H1 (cell line): ENCODE results near the gene COL5A3. TPM values are rescaled to one million over a fixed set of nuclear protein-coding genes. Genes with fewer than 3 reads are reported as not detected.

Experiments
- BACH1 ChIP-seq: IDR thresholded peaks from 2 replicates; pipeline ENCODE4 v1.6.1; 2012; ENCODE audit warnings: low read length, improper control_type of control experiment
- CHD2 ChIP-seq: IDR thresholded peaks from 2 replicates; pipeline ENCODE4 v1.6.1; 2012; ENCODE audit warnings: low read length, improper control_type of control experiment
- HDAC6 ChIP-seq: IDR thresholded peaks from one replicate; pipeline ENCODE4 v1.7.1; 2012; ENCODE audit warnings: low read depth, mild to moderate bottlenecking, inconsistent platforms, low read length, moderate library complexity
- MAFK ChIP-seq: IDR thresholded peaks from 2 replicates; pipeline ENCODE4 v1.6.1; 2012; ENCODE audit warnings: low read depth, mild to moderate bottlenecking, improper control_type of control experiment, low read length
- NANOG ChIP-seq: IDR thresholded peaks from 2 replicates; pipeline ENCODE4 v1.6.1; 2011; ENCODE audit warnings: low read length, low read depth, mild to moderate bottlenecking, inconsistent platforms; ENCODE audit not compliant: insufficient read depth, poor library complexity, severe bottlenecking
- RFX5 ChIP-seq: IDR thresholded peaks from 2 replicates; pipeline ENCODE4 v1.6.1; 2011; ENCODE audit warnings: low read depth, low read length, improper control_type of control experiment, borderline replicate concordance
- polyA plus RNA-seq, 7 experiments: library from polyadenylated mRNA; depleted of rRNA in 3 of 7; stranded (reverse) in 5 of 7; unstranded in 2 of 7; fragments of >200 nt in 5 of 7; fragments of 200-250 nt in 2 of 7; gene quantifications; 1 replicate in 5 of 7; 2 replicates in 1 of 7; 4 replicates in 1 of 7; pipeline versions ENCODE4 v1.2.1 to v1.2.3, GENCODE V29; 2011 to 2013; ENCODE audit warnings: missing spikeins in 2 of 7, mixed read lengths in 2 of 7
- total RNA-seq: library from RNA; stranded (reverse); fragmentation: NEBNext Ultra II Directional; extraction: Animal tissue kit (Norgen Biotek cat#: 25700); gene quantifications from 2 replicates; pipeline ENCODE4 v1.2.1, GENCODE V29; 2021

Gene COL5A3
- total and polyA plus RNA-seq, 2 of the 8 experiments (the other 6 are each of a cell fraction or from before 2014, with no cell fraction given), result 0.67 to 0.74 TPM

DNA sequence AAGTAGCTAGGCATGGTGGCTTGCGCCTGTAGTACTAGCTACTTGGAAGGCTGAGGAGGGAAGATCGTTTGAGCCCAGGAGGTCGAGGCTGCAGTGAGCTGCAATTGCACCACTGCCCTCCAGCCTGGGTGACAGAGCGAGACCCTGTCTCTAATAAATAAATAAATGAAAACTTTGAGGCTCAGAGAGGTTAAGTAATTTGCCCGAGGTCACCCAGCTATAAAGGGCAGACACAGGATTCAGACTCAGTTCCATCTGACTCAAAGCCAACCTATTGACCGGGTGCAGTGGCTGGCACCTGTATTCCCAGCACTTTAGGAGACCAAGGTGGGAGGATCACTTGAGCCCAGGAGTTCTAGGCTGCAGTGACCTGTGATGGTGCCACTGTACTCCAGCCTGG, 66.6 kb downstream of the COL5A3 start (continued):
- no peak for TF ChIP-seq RFX5
- TF ChIP-seq MAFK, result no peak
- no peak for TF ChIP-seq HDAC6
- TF ChIP-seq CHD2, result no peak
- TF ChIP-seq NANOG, result no peak
- no peak for TF ChIP-seq BACH1
